ENCODE data around the gene NEDD8.

GRCh38 chr14:24196071-24197055, 35.8 kb downstream of the NEDD8 start:
- TF ChIP-seq CTCF (IDR thresholded peaks at IDR 0.05; ENCODE audit: low read depth, low read length, missing input control) (no peak), RAD21 (IDR thresholded peaks at IDR 0.05) (no peak), FOXA2 (IDR thresholded peaks at IDR 0.05) (no peak), ATF3 (IDR thresholded peaks at IDR 0.05) (no peak), REST (IDR thresholded peaks at IDR 0.05) (no peak), FOXA1 (IDR thresholded peaks at IDR 0.05) (no peak)
